Uterus (tissue), 2 donors: ENCODE measurements around the gene GTPBP3.
"Not testable (repeated sequence)": the region's sequence is repeated elsewhere in the genome, so short reads cannot be mapped to it uniquely, and the experiment has no call there.

Experiments used
- POLR2A ChIP-seq, 2 donors: fragments of 450-650 bp; IDR thresholded peaks; one replicate each; pipeline ENCODE4 v1.6.1; 2016; ENCODE audit warnings: antibody characterized with exemption in 2 of 2, mild to moderate bottlenecking in 1 of 2, moderate library complexity in 1 of 2
- TF ChIP-seq, protein P1 (sequence below), 4 experiments: fragments of 200-600 bp in 2 of 4; fragments of 450-650 bp in 2 of 4; sonication (generic) in 2 of 4; IDR thresholded peaks; one replicate each; pipeline ENCODE4 v1.5.1; 2016 to 2019; ENCODE audit warnings: antibody characterized with exemption in 4 of 4, mild to moderate bottlenecking in 2 of 4, moderate library complexity in 1 of 4

DNA sequence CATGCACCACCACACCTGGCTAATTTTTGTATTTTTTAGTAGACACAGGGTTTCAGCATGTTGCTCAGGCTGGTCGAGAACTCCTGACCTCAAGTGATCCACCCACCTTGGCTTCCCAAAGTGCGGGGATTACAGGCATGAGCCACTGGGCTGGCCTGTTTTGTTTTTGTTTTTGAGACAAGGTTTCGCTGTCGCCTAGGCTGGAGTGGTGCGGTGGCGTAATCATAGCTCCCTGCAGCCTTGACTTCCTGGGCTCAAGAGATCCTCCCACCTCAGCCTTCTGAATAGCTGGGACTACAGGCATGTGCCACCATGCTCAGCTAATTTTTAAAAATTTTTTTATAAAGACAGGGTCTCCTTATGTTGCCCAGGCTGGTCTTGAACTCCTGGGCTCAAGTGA, 41.8 kb upstream of the GTPBP3 start:
- TF ChIP-seq, protein P1, sequence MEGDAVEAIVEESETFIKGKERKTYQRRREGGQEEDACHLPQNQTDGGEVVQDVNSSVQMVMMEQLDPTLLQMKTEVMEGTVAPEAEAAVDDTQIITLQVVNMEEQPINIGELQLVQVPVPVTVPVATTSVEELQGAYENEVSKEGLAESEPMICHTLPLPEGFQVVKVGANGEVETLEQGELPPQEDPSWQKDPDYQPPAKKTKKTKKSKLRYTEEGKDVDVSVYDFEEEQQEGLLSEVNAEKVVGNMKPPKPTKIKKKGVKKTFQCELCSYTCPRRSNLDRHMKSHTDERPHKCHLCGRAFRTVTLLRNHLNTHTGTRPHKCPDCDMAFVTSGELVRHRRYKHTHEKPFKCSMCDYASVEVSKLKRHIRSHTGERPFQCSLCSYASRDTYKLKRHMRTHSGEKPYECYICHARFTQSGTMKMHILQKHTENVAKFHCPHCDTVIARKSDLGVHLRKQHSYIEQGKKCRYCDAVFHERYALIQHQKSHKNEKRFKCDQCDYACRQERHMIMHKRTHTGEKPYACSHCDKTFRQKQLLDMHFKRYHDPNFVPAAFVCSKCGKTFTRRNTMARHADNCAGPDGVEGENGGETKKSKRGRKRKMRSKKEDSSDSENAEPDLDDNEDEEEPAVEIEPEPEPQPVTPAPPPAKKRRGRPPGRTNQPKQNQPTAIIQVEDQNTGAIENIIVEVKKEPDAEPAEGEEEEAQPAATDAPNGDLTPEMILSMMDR (IDR thresholded peaks at IDR 0.05) = not testable (repeated sequence)
- not testable (repeated sequence) for TF ChIP-seq POLR2A (IDR thresholded peaks at IDR 0.05)
